GM18505 (cell line): ENCODE measurements around the gene POMT1.

ENCODE experiments used
- ATAC-seq: cut with Tn5 transposase; IDR thresholded peaks from one replicate; pipeline ENCODE4 v1.9.1; 2021; ENCODE audit not compliant: unreplicated experiment
- POLR2A ChIP-seq: IDR thresholded peaks from 4 replicates; pipeline ENCODE4 v1.6.1; 2011; ENCODE audit warnings: borderline replicate concordance; ENCODE audit not compliant: insufficient read depth, insufficient read length; ENCODE audit errors: extremely low read depth

POMT1 gene

GRCh38 chr9:131481441-131482342 is 21.0 kb upstream of the POMT1 start:
- ATAC-seq: no peak
- TF ChIP-seq POLR2A: no peak

- no peak for TF ChIP-seq POLR2A
- ATAC-seq: no peak
Observed at GRCh38 chr9:131482343-131483006, 20.2 kb upstream of the POMT1 start.

GRCh38 chr9:131483319-131484050 is 19.2 kb upstream of the POMT1 start:
- no peak for TF ChIP-seq POLR2A
- ATAC-seq: no peak

- ATAC-seq: no peak
- no peak for TF ChIP-seq POLR2A
Observed at GRCh38 chr9:131484051-131484445, 18.7 kb upstream of the POMT1 start.

GRCh38 chr9:131484560-131485185 is 18.0 kb upstream of the POMT1 start:
- no peak for ATAC-seq
- no peak for TF ChIP-seq POLR2A

DNA sequence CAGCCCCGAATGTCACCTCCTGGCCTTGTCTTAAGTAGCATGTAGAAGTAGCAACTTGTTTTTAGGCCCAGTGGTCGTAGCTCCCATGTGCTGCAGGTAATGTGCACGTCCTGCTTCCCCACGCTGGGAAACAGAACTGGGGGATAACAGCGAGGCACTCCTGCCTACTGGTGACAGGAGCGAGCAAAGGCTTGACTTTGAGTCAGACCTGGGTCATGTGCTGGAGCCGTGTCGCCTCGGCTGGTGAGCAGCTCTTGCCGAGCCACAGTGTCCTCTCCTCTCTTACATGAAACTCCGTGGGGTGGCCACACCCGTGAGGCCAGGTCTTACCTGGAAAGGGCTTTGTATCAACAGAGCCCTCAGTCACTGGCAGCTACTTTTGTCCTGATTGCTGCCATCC is 17.5 kb upstream of the POMT1 start:
- ATAC-seq: no peak
- no peak for TF ChIP-seq POLR2A

- no peak for TF ChIP-seq POLR2A
- ATAC-seq: no peak
Observed at GRCh38 chr9:131485728-131486422, 16.8 kb upstream of the POMT1 start.

DNA sequence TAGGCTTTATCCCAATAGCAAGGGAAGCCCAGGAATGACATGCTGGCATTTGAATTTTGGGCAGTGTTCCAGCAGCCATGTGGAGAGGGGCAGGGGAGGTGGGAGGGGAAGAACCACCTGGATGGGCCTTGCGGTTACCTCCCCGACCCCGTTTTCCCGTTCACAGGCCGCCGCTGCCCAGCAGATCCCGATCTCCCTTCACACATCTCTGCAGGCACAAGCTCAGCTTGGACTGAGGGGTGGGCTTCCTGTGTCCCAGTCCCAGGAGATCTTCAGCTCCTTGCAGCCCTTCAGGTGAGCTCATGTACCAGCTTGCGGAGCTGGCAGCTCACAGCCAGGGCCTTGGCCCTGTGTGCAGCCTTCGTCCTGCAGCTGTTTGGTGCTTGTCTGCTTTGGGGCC is 15.7 kb upstream of the POMT1 start:
- no peak for ATAC-seq
- TF ChIP-seq POLR2A: no peak

DNA sequence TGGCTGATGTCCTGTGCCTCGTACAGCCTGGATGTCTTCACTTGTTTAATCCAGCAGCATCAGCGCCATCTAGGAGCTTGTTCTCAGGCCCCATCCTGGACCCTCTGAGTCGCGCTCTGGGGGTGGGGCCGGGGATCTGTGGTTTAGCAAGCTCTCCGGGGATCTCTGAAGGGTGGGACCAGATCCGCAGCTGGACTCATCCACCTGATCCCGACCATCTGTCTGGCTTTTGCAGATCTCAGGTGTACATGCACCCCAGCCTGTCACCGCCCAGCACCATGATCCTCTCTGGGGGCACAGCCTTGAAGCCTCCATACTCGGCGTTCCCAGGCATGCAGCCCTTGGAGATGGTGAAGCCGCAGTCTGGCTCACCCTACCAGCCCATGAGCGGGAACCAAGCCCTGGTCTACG is 15.1 kb upstream of the POMT1 start:
- ATAC-seq: no peak
- TF ChIP-seq POLR2A: no peak

DNA sequence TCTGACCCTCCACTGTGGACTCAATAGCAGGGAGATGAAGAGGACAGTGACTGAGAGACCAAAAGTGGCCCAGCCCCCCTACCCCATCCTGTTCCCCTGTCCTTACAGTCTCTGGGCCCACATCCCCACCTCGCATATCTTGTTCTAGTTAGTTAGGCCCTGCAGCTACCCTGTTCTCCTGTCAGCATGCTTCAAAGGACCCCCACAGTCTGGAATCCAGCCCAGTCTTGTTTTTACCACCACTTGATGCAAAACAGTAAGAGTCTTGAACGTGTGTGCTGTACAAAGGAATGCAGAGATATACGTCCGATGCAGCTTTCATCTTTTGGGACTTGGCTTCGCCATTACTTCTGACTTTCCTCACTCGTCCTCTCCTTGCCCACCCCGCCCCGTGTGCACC is 12.2 kb upstream of the POMT1 start:
- TF ChIP-seq POLR2A: no peak
- no peak for ATAC-seq

GRCh38 chr9:131491001-131491710 is 11.6 kb upstream of the POMT1 start:
- TF ChIP-seq POLR2A: no peak
- no peak for ATAC-seq

DNA sequence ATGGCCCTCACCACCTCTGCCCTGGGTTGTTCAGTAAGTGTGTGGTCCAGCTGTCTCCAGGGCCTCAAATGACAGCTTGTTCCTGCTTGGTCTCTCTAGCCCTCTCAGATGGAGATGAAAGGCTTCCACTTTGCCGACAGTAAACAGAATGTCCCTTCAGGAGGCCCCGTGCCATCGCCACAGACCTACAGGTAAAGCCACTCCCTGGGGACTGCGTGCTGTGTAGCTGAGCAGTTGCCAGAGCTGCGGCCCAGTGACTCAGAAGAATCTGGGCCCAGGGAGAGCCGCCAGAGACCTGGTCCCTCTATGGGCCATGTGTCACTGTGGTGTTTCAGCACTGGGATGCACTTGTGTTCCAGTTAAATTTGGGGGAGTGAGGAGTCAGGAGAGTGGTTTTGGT is 10.6 kb upstream of the POMT1 start:
- no peak for ATAC-seq
- no peak for TF ChIP-seq POLR2A
